Nephron progenitor cell (in vitro differentiated cells): ENCODE measurements around the gene TEN1.

ENCODE experiments used
- DNase-seq: peaks from one replicate; pipeline ENCODE4 v3.0.0; 2021
- H3K27ac Mint-ChIP-seq: 2 replicates; pipeline ENCODE4 v1.8.0; 2021; ENCODE audit warnings: mild to moderate bottlenecking, moderate library complexity, mixed read lengths
- H3K27me3 Mint-ChIP-seq: 2 replicates; pipeline ENCODE4 v1.8.0; 2021; ENCODE audit warnings: mild to moderate bottlenecking, low read depth, mixed read lengths; ENCODE audit not compliant: poor library complexity
- H3K36me3 Mint-ChIP-seq: 2 replicates; pipeline ENCODE4 v1.8.0; 2021; ENCODE audit warnings: low read depth, mixed read lengths
- H3K4me1 Mint-ChIP-seq: 2 replicates; pipeline ENCODE4 v1.8.0; 2021; ENCODE audit warnings: mixed read lengths
- H3K4me3 Mint-ChIP-seq: 2 replicates; pipeline ENCODE4 v1.8.0; 2021; ENCODE audit warnings: mild to moderate bottlenecking, moderate library complexity, mixed read lengths
- H3K9me3 Mint-ChIP-seq: 2 replicates; pipeline ENCODE4 v1.8.0; 2021; ENCODE audit warnings: mild to moderate bottlenecking, moderate library complexity, mixed read lengths
- TF ChIP-seq, protein P1 (sequence below): fragments of 200-600 bp; sonication (generic); IDR thresholded peaks from 2 replicates; pipeline ENCODE4 v1.5.0; 2021; ENCODE audit warnings: antibody characterized with exemption

Gene TEN1, protein sequence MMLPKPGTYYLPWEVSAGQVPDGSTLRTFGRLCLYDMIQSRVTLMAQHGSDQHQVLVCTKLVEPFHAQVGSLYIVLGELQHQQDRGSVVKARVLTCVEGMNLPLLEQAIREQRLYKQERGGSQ

GRCh38 chr17:75978938-75979704 is at the start of gene TEN1, which contains the start of gene ACOX1:
TSS of gene TEN1 (plus strand) at chr17:75979240. CDS start at chr17:75986193, 6,953 bp downstream.
TSS of gene ACOX1 (minus strand) at chr17:75979166. CDS start at chr17:75979073, 93 bp downstream.
- Mint-ChIP-seq H3K4me1 (peaks cover 66% of the 10 kb centered on the region), H3K36me3 (peaks cover 19% of the 10 kb centered on the region), H3K27me3 (peaks cover 2% of the 10 kb centered on the region), H3K9me3 (no peaks in the 10 kb centered on the region), H3K27ac (peak within 1 kb of the TSS; percentile 100), H3K4me3 (peak within 1 kb of the TSS; percentile 94)
- TF ChIP-seq, protein P1, sequence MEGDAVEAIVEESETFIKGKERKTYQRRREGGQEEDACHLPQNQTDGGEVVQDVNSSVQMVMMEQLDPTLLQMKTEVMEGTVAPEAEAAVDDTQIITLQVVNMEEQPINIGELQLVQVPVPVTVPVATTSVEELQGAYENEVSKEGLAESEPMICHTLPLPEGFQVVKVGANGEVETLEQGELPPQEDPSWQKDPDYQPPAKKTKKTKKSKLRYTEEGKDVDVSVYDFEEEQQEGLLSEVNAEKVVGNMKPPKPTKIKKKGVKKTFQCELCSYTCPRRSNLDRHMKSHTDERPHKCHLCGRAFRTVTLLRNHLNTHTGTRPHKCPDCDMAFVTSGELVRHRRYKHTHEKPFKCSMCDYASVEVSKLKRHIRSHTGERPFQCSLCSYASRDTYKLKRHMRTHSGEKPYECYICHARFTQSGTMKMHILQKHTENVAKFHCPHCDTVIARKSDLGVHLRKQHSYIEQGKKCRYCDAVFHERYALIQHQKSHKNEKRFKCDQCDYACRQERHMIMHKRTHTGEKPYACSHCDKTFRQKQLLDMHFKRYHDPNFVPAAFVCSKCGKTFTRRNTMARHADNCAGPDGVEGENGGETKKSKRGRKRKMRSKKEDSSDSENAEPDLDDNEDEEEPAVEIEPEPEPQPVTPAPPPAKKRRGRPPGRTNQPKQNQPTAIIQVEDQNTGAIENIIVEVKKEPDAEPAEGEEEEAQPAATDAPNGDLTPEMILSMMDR, result no peak
- DNase-seq, result peak; percentile 95

GRCh38 chr17:75931062-75931461 is 48.0 kb upstream of the TEN1 start:
- TF ChIP-seq, protein P1, result no peak
- DNase-seq, result no peak
- Mint-ChIP-seq H3K9me3 (no peaks in the 10 kb centered on the region), H3K36me3 (peaks cover 9% of the 10 kb centered on the region), H3K4me1 (peaks cover 20% of the 10 kb centered on the region), H3K27ac (peak overlapping the region; percentile 19), H3K27me3 (peaks cover 3% of the 10 kb centered on the region), H3K4me3 (no peak overlapping the region)

DNA sequence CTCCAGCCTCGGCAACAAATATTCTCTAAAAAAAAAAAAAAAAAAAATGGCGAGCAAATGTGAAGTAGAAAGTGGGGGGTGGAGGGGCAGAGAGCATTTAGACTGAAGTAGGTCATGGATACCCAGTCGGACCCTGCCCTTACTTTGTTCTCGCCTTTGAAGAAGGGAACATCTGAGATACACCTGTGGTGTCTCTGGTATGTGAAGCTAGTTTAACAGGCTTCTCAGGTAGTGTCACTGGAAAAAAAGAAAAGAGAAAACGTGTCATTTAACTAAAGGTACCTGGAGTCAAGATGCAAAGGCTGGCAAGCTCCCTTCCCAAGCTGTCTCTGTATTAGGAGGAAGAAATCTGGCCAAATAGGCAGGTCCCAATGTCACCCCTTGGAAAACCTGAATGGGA is 46.2 kb upstream of the TEN1 start:
- peaks cover 3% of the 10 kb centered on the region for H3K27me3 Mint-ChIP-seq
- H3K36me3 Mint-ChIP-seq, result peaks cover 9% of the 10 kb centered on the region
- no peak overlapping the region for H3K4me3 Mint-ChIP-seq
- TF ChIP-seq, protein P1, result no peak
- no peak overlapping the region for H3K27ac Mint-ChIP-seq
- peaks cover 19% of the 10 kb centered on the region for H3K4me1 Mint-ChIP-seq
- H3K9me3 Mint-ChIP-seq, result no peaks in the 10 kb centered on the region
- no peak for DNase-seq

- Mint-ChIP-seq H3K4me3 (no peak overlapping the region), H3K9me3 (no peaks in the 10 kb centered on the region), H3K27me3 (peaks cover 3% of the 10 kb centered on the region), H3K36me3 (peaks cover 4% of the 10 kb centered on the region), H3K4me1 (peaks cover 15% of the 10 kb centered on the region), H3K27ac (no peak overlapping the region)
- TF ChIP-seq, protein P1, result no peak
- DNase-seq, result no peak
Measured at GRCh38 chr17:75933808-75934207, 45.2 kb upstream of the TEN1 start.

DNA sequence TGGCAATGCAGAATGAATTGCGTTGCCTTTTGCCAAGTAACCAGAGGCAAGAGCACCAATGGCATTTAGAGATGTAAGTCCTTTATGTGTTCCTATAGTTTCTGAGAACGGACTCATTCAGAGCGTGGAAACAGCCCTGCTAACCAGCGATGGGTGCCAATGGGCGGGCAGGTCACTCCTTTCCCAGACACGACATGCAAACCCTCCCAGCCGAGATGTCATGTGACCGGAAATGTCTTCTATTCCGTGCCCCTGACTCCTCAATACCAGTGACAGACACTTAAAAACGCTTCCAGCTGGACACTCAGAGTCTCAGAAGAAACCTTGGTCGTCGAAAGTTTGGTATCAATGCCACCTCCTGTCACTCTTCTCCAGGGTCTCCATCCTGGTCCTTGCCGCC is 41.4 kb upstream of the TEN1 start:
- DNase-seq, result no peak
- H3K36me3 Mint-ChIP-seq, result peaks cover 3% of the 10 kb centered on the region
- H3K4me3 Mint-ChIP-seq, result no peak overlapping the region
- peaks cover 20% of the 10 kb centered on the region for H3K4me1 Mint-ChIP-seq
- H3K9me3 Mint-ChIP-seq, result no peaks in the 10 kb centered on the region
- H3K27me3 Mint-ChIP-seq, result peaks cover 7% of the 10 kb centered on the region
- no peak overlapping the region for H3K27ac Mint-ChIP-seq
- TF ChIP-seq, protein P1, result no peak
